H9 (cell line): Measurements from ENCODE around the gene LSM3. TPM values are rescaled to one million over a fixed set of nuclear protein-coding genes. Genes with fewer than 3 reads are reported as not detected.

Source experiments
- DNase-seq: peaks from one replicate; pipeline ENCODE4 v3.0.0-alpha.2; 2017
- H2AFZ ChIP-seq: one replicate; pipeline ENCODE4 v1.6.1; 2013; ENCODE audit warnings: mild to moderate bottlenecking, low read length, control low read depth, moderate library complexity
- H2AK5ac ChIP-seq: 2 replicates; pipeline ENCODE4 v1.6.1; 2013; ENCODE audit warnings: low read length, control low read depth, mixed read lengths; ENCODE audit not compliant: insufficient read length
- H2BK120ac ChIP-seq: one replicate; pipeline ENCODE4 v1.6.1; 2013; ENCODE audit warnings: low read depth, mild to moderate bottlenecking, low read length, control low read depth, inconsistent platforms; ENCODE audit not compliant: poor library complexity, severe bottlenecking
- H2BK12ac ChIP-seq: 2 replicates; pipeline ENCODE4 v1.6.1; 2013; ENCODE audit warnings: low read length, control low read depth, mixed read lengths, low read depth; ENCODE audit not compliant: insufficient read length
- H2BK15ac ChIP-seq: 2 replicates; pipeline ENCODE4 v1.6.1; 2013; ENCODE audit warnings: low read depth, low read length, control low read depth
- H2BK20ac ChIP-seq: one replicate; pipeline ENCODE4 v1.6.1; 2013; ENCODE audit warnings: low read depth, mild to moderate bottlenecking, low read length, control low read depth, inconsistent platforms; ENCODE audit not compliant: poor library complexity, severe bottlenecking
- H2BK5ac ChIP-seq: 2 replicates; pipeline ENCODE4 v1.6.1; 2013; ENCODE audit warnings: low read length, control low read depth, mixed read lengths; ENCODE audit not compliant: insufficient read length
- H3K14ac ChIP-seq: 2 replicates; pipeline ENCODE4 v1.6.1; 2013; ENCODE audit warnings: low read length, control low read depth; ENCODE audit not compliant: insufficient read depth
- H3K18ac ChIP-seq: 2 replicates; pipeline ENCODE4 v1.6.1; 2013; ENCODE audit warnings: low read depth, mild to moderate bottlenecking, mixed read lengths, low read length, control low read depth; ENCODE audit not compliant: insufficient read length
- H3K23ac ChIP-seq: 2 replicates; pipeline ENCODE4 v1.6.1; 2013; ENCODE audit warnings: low read length, control low read depth, mixed read lengths, low read depth; ENCODE audit not compliant: insufficient read length
- H3K23me2 ChIP-seq: 2 replicates; pipeline ENCODE4 v1.6.1; 2013; ENCODE audit warnings: low read depth, mild to moderate bottlenecking, mixed read lengths, low read length, control low read depth; ENCODE audit not compliant: insufficient read length, poor library complexity, severe bottlenecking
- H3K27ac ChIP-seq: 2 replicates; pipeline ENCODE4 v1.5.1; 2013; ENCODE audit warnings: low read length, control low read depth, mixed read lengths, low read depth; ENCODE audit not compliant: insufficient read length
- H3K27me3 ChIP-seq: 2 replicates; pipeline ENCODE4 v1.6.1; 2013; ENCODE audit warnings: low read length, control low read depth, inconsistent platforms; ENCODE audit not compliant: insufficient read depth
- H3K4ac ChIP-seq: 2 replicates; pipeline ENCODE4 v1.6.1; 2013; ENCODE audit warnings: low read depth, mild to moderate bottlenecking, control low read depth, inconsistent platforms, low read length, moderate library complexity
- H3K4me1 ChIP-seq: 2 replicates; pipeline ENCODE4 v1.6.1; 2013; ENCODE audit warnings: low read length, control low read depth, inconsistent platforms; ENCODE audit not compliant: insufficient read depth
- H3K4me2 ChIP-seq: 2 replicates; pipeline ENCODE4 v1.6.1; 2013; ENCODE audit warnings: low read length, control low read depth, mixed read lengths; ENCODE audit not compliant: insufficient read length, insufficient read depth
- H3K56ac ChIP-seq: 2 replicates; pipeline ENCODE4 v1.6.1; 2013; ENCODE audit warnings: low read depth, mild to moderate bottlenecking, mixed read lengths, low read length, control low read depth; ENCODE audit not compliant: insufficient read length
- H3K79me1 ChIP-seq: 2 replicates; pipeline ENCODE4 v1.6.1; 2013; ENCODE audit warnings: low read depth, mild to moderate bottlenecking, moderate library complexity, low read length, control low read depth, inconsistent platforms; ENCODE audit not compliant: insufficient read depth, poor library complexity, severe bottlenecking
- H3K79me2 ChIP-seq: 2 replicates; pipeline ENCODE4 v1.6.1; 2013; ENCODE audit warnings: low read length, control low read depth, inconsistent platforms; ENCODE audit not compliant: insufficient read depth
- H3K9ac ChIP-seq: 2 replicates; pipeline ENCODE4 v1.6.1; 2013; ENCODE audit warnings: low read length, control low read depth, mixed read lengths; ENCODE audit not compliant: insufficient read length; ENCODE audit errors: extremely low read depth
- H3K9me3 ChIP-seq: one replicate; pipeline ENCODE4 v1.6.1; 2013; ENCODE audit warnings: low read depth, low read length, inconsistent platforms; ENCODE audit not compliant: control insufficient read depth
- H3T11ph ChIP-seq: one replicate; pipeline ENCODE4 v1.6.1; 2013; ENCODE audit warnings: mild to moderate bottlenecking, low read length, control low read depth, inconsistent platforms
- H4K20me1 ChIP-seq: one replicate; pipeline ENCODE4 v1.6.1; 2013; ENCODE audit not compliant: control insufficient read depth, insufficient read length, insufficient read depth
- H4K5ac ChIP-seq: 2 replicates; pipeline ENCODE4 v1.6.1; 2013; ENCODE audit warnings: low read depth, mild to moderate bottlenecking, mixed read lengths, low read length, control low read depth; ENCODE audit not compliant: insufficient read length
- H4K8ac ChIP-seq: replicated peaks from 2 replicates; pipeline ENCODE4 v1.6.1; 2013; ENCODE audit warnings: low read length, control low read depth, mixed read lengths, low read depth; ENCODE audit not compliant: insufficient read length
- H4K91ac ChIP-seq: 2 replicates; pipeline ENCODE4 v1.6.1; 2013; ENCODE audit warnings: low read depth, mild to moderate bottlenecking, moderate library complexity, mixed read lengths, low read length, control low read depth; ENCODE audit not compliant: insufficient read length
- H3K27ac Mint-ChIP-seq, 3 experiments: 2 replicates in 2 of 3; 3 replicates in 1 of 3; pipeline ENCODE4 v1.8.0; 2020 to 2021; ENCODE audit warnings: mixed read lengths in 3 of 3, mild to moderate bottlenecking in 1 of 3, moderate library complexity in 1 of 3
- H3K27me3 Mint-ChIP-seq: 2 replicates; pipeline ENCODE4 v1.8.0; 2021; ENCODE audit warnings: low read depth, mild to moderate bottlenecking, moderate library complexity, mixed read lengths
- H3K36me3 Mint-ChIP-seq, 3 experiments: 2 replicates in 2 of 3; 3 replicates in 1 of 3; pipeline ENCODE4 v1.8.0; 2020 to 2021; ENCODE audit warnings: low read depth in 3 of 3, mixed read lengths in 3 of 3; ENCODE audit not compliant: insufficient read depth in 1 of 3
- H3K4me1 Mint-ChIP-seq, 2 experiments: 2 replicates each; pipeline ENCODE4 v1.8.0; 2020; ENCODE audit warnings: mixed read lengths in 2 of 2
- H3K4me3 Mint-ChIP-seq, 2 experiments: 2 replicates in 1 of 2; 3 replicates in 1 of 2; pipeline ENCODE4 v1.8.0; 2020 to 2021; ENCODE audit warnings: mild to moderate bottlenecking in 2 of 2, mixed read lengths in 2 of 2, moderate library complexity in 1 of 2
- H3K9me3 Mint-ChIP-seq, 2 experiments: 2 replicates in 1 of 2; 3 replicates in 1 of 2; pipeline ENCODE4 v1.8.0; 2020; ENCODE audit warnings: mild to moderate bottlenecking in 2 of 2, mixed read lengths in 2 of 2, moderate library complexity in 1 of 2
- WGBS: extraction: QIAGEN DNeasy Blood & Tissue Kit; methylation state at CpG from one replicate; pipeline ENCODE4 v1.1.7; 2013; ENCODE audit warnings: missing lambda C conversion rate, low lambda C conversion rate, mixed read lengths; ENCODE audit not compliant: insufficient read length; ENCODE audit errors: extremely low coverage; 5-methylcytosine and 5-hydroxymethylcytosine counted together
- total RNA-seq: library from RNA; stranded (reverse); gene quantifications from 2 replicates; pipeline ENCODE4 v1.2.1, GENCODE V29; 2021
- TF ChIP-seq, protein P1 (sequence below): fragments of 200-600 bp; sonication (generic); conservative IDR thresholded peaks from 3 replicates; pipeline ENCODE4 v1.8.0; 2021; ENCODE audit warnings: antibody characterized with exemption, mild to moderate bottlenecking

LSM3 gene
- total RNA-seq, 1 experiment from 2014 or later: 24.4 TPM

DNA sequence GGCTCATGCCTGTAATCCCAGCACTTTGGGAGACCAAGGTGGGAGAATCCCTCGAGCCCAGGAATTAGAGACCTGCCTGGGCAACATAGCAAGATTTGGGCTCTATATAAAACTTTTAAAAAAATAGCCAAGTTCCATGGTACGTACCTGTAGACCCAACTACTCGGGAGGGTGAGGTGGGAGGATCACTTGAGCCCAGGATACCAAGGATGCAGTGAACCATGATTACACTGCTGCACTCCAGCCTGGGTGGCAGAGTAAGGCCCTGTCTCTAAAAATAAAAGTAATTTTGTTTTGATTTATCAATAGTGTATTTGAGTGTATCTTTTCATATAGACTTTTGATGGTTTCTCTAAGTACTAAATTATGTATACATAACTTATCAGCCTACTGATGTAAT is 63.1 kb downstream of the LSM3 start:
- Histone ChIP-seq H2BK5ac (no peak overlapping the region), H3K4me1 (no peaks in the 10 kb centered on the region), H4K91ac (no peak overlapping the region), H2BK120ac (no peak overlapping the region), H4K20me1 (no peaks in the 10 kb centered on the region), H4K8ac (no peak overlapping the region), H3K4me2 (no peak overlapping the region), H3K79me2 (no peaks in the 10 kb centered on the region), H3K18ac (no peak overlapping the region), H4K5ac (no peak overlapping the region), H3K9ac (no peak overlapping the region), H2AFZ (no peak overlapping the region), H3K56ac (no peak overlapping the region), H3K14ac (no peak overlapping the region), H3K27me3 (no peaks in the 10 kb centered on the region; the same call in 1 of the 2 replicates), H3K23me2 (no peaks in the 10 kb centered on the region), H2AK5ac (no peak overlapping the region), H3K23ac (no peak overlapping the region), H3K27ac (no peak overlapping the region), H3K9me3 (no peaks in the 10 kb centered on the region), H3T11ph (no peak overlapping the region), H3K79me1 (no peaks in the 10 kb centered on the region), H3K4ac (no peak overlapping the region), H2BK15ac (no peak overlapping the region), H2BK20ac (no peak overlapping the region), H2BK12ac (no peak overlapping the region)
- TF ChIP-seq, protein P1, sequence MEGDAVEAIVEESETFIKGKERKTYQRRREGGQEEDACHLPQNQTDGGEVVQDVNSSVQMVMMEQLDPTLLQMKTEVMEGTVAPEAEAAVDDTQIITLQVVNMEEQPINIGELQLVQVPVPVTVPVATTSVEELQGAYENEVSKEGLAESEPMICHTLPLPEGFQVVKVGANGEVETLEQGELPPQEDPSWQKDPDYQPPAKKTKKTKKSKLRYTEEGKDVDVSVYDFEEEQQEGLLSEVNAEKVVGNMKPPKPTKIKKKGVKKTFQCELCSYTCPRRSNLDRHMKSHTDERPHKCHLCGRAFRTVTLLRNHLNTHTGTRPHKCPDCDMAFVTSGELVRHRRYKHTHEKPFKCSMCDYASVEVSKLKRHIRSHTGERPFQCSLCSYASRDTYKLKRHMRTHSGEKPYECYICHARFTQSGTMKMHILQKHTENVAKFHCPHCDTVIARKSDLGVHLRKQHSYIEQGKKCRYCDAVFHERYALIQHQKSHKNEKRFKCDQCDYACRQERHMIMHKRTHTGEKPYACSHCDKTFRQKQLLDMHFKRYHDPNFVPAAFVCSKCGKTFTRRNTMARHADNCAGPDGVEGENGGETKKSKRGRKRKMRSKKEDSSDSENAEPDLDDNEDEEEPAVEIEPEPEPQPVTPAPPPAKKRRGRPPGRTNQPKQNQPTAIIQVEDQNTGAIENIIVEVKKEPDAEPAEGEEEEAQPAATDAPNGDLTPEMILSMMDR: no peak
- no peaks in the 10 kb centered on the region for H3K4me1 Mint-ChIP-seq
- peaks cover 17% of the 10 kb centered on the region for H3K27me3 Mint-ChIP-seq
- H3K4me3 Mint-ChIP-seq: no peak overlapping the region
- H3K36me3 Mint-ChIP-seq: no peaks in the 10 kb centered on the region
- WGBS: no CpG with 5 or more reads among the region's 3 CpGs
- no peak overlapping the region; a peak in 1 of 7 replicates for H3K27ac Mint-ChIP-seq
- no peaks in the 10 kb centered on the region for H3K9me3 Mint-ChIP-seq
- DNase-seq: no peak
